GM21786 (cell line): Measurements from ENCODE around the gene GLYATL1B.

Experiments used
- ATAC-seq: cut with Tn5 transposase; IDR thresholded peaks from one replicate; pipeline ENCODE4 v1.9.1; 2021; ENCODE audit not compliant: unreplicated experiment

The GLYATL1B gene

GRCh38 chr11:59144096-59144495, 58.0 kb downstream of the GLYATL1B start:
- ATAC-seq = no peak
